H1 (cell line): ENCODE measurements around the gene GIMAP4. TPM values are rescaled to one million over a fixed set of nuclear protein-coding genes. Genes with fewer than 3 reads are reported as not detected.

Source experiments
- POLR2A ChIP-seq, 2 experiments: IDR thresholded peaks; 1 replicate in 1 of 2; 2 replicates in 1 of 2; pipeline ENCODE4 v1.6.1; 2011; ENCODE audit warnings: low read depth in 2 of 2, low read length in 2 of 2, mild to moderate bottlenecking in 2 of 2; ENCODE audit errors: control extremely low read depth in 1 of 2
- polyA plus RNA-seq, 7 experiments: library from polyadenylated mRNA; depleted of rRNA in 3 of 7; stranded (reverse) in 5 of 7; unstranded in 2 of 7; fragments of >200 nt in 5 of 7; fragments of 200-250 nt in 2 of 7; gene quantifications; 1 replicate in 5 of 7; 2 replicates in 1 of 7; 4 replicates in 1 of 7; pipeline versions ENCODE4 v1.2.1 to v1.2.3, GENCODE V29; 2011 to 2013; ENCODE audit warnings: missing spikeins in 2 of 7, mixed read lengths in 2 of 7
- total RNA-seq: library from RNA; stranded (reverse); fragmentation: NEBNext Ultra II Directional; extraction: Animal tissue kit (Norgen Biotek cat#: 25700); gene quantifications from 2 replicates; pipeline ENCODE4 v1.2.1, GENCODE V29; 2021

Gene GIMAP4
- total and polyA plus RNA-seq, 2 of the 8 experiments (the other 6 are each of a cell fraction or from before 2014, with no cell fraction given): 0.20 to 0.22 TPM

- TF ChIP-seq POLR2A (IDR thresholded peaks at IDR 0.05; ENCODE audit: control extremely low read depth in 1 of 2, low read depth in 2 of 2, low read length in 2 of 2): no peak
These were observed 18.0 kb downstream of the GIMAP4 start (continued) for GRCh38 chr7:150585199-150585598.
